Hepatocyte (in vitro differentiated cells): Measurements from ENCODE around the gene ARHGAP12. TPM values are rescaled to one million over a fixed set of nuclear protein-coding genes. Genes with fewer than 3 reads are reported as not detected.

ENCODE experiments used
- DNase-seq: peaks from one replicate; pipeline ENCODE4 v3.0.0-alpha.2; 2016; ENCODE audit warnings: low spot score
- H2AFZ ChIP-seq: fragments of 200-600 bp; sonication (generic); 2 replicates; pipeline ENCODE4 v1.6.0; 2016; ENCODE audit warnings: antibody characterized with exemption, mild to moderate bottlenecking
- H3K27ac ChIP-seq: fragments of 200-600 bp; sonication (generic); 2 replicates; pipeline ENCODE4 v1.5.1; 2016; ENCODE audit warnings: mild to moderate bottlenecking
- H3K27me3 ChIP-seq: fragments of 200-600 bp; sonication (generic); 2 replicates; pipeline ENCODE4 v1.6.1; 2016
- H3K36me3 ChIP-seq: fragments of 200-600 bp; sonication (generic); replicated peaks from 2 replicates; pipeline ENCODE4 v1.5.1; 2016; ENCODE audit warnings: low read depth; ENCODE audit not compliant: insufficient read depth
- H3K4me1 ChIP-seq: fragments of 200-600 bp; sonication (generic); 2 replicates; pipeline ENCODE4 v1.5.1; 2016; ENCODE audit warnings: mild to moderate bottlenecking, moderate library complexity; ENCODE audit not compliant: insufficient read depth
- H3K4me2 ChIP-seq: fragments of 200-600 bp; sonication (generic); 2 replicates; pipeline ENCODE4 v1.6.0; 2016
- H3K4me3 ChIP-seq: fragments of 200-600 bp; sonication (generic); 2 replicates; pipeline ENCODE4 v1.5.1; 2016; ENCODE audit warnings: mild to moderate bottlenecking
- H3K79me2 ChIP-seq: fragments of 200-600 bp; sonication (generic); 2 replicates; pipeline ENCODE4 v1.6.0; 2017; ENCODE audit warnings: mild to moderate bottlenecking
- H3K9me2 ChIP-seq: fragments of 200-600 bp; sonication (generic); replicated peaks from 2 replicates; pipeline ENCODE4 v1.6.0; 2017; ENCODE audit warnings: mild to moderate bottlenecking; ENCODE audit not compliant: insufficient read depth
- H3K9me3 ChIP-seq: fragments of 200-600 bp; sonication (generic); 2 replicates; pipeline ENCODE4 v1.5.1; 2016; ENCODE audit warnings: low read depth, mild to moderate bottlenecking
- H4K20me1 ChIP-seq: fragments of 200-600 bp; sonication (generic); 2 replicates; pipeline ENCODE4 v1.6.0; 2016; ENCODE audit warnings: mild to moderate bottlenecking; ENCODE audit not compliant: insufficient read depth, poor library complexity, severe bottlenecking
- CTCF ChIP-seq: fragments of 200-600 bp; sonication (generic); IDR thresholded peaks from 2 replicates; pipeline ENCODE4 v1.5.1; 2016; ENCODE audit warnings: antibody characterized with exemption, mild to moderate bottlenecking; ENCODE audit not compliant: poor library complexity
- EZH2 ChIP-seq: fragments of 200-600 bp; sonication (generic); IDR thresholded peaks from 2 replicates; pipeline ENCODE4 v1.6.1; 2016; ENCODE audit warnings: antibody characterized with exemption, mild to moderate bottlenecking, borderline replicate concordance
- EZH2phosphoT487 ChIP-seq: fragments of 200-600 bp; sonication (generic); IDR thresholded peaks from one replicate; pipeline ENCODE4 v1.6.1; 2018; ENCODE audit warnings: antibody characterized with exemption, mild to moderate bottlenecking, low read depth, moderate library complexity; ENCODE audit not compliant: unreplicated experiment, severe bottlenecking
- WGBS: methylation state at CpG from one replicate; pipeline ENCODE4 v1.1.6; 2016; ENCODE audit warnings: low lambda C conversion rate; ENCODE audit errors: missing lambda C conversion rate; 5-methylcytosine and 5-hydroxymethylcytosine counted together
- polyA plus RNA-seq: library from polyadenylated mRNA; unstranded; fragments of >200 nt; fragmentation: Nextera tagmentation; extraction: Ambion mirVana; gene quantifications from 2 replicates; pipeline ENCODE4 v1.2.1, GENCODE V29; 2016
- total RNA-seq: library from RNA; depleted of rRNA; stranded (reverse); fragments of >200 nt; gene quantifications from 2 replicates; pipeline ENCODE4 v1.2.3, GENCODE V29; 2014

ARHGAP12 gene
- total and polyA plus RNA-seq, 2 experiments from 2014 or later: 16.4 to 55.6 TPM

- Histone ChIP-seq H3K4me2 (peak overlapping the region; percentile 15), H3K79me2 (no peaks in the 10 kb centered on the region), H4K20me1 (no peaks in the 10 kb centered on the region), H3K4me1 (peaks cover 15% of the 10 kb centered on the region), H3K9me3 (no peaks in the 10 kb centered on the region), H3K27me3 (no peaks in the 10 kb centered on the region), H3K36me3 (no peaks in the 10 kb centered on the region), H3K27ac (peak overlapping the region; percentile 78), H3K4me3 (no peak overlapping the region), H2AFZ (no peak overlapping the region), H3K9me2 (no peaks in the 10 kb centered on the region)
- DNase-seq: peak; percentile 83
- TF ChIP-seq EZH2: no peak
- no peak for TF ChIP-seq EZH2phosphoT487
- no peak for TF ChIP-seq CTCF
- 46% methylated on average over 7 of the region's 7 CpGs for WGBS
Observed at GRCh38 chr10:31940839-31941653, 12.4 kb upstream of the ARHGAP12 start.

- Histone ChIP-seq H3K4me2 (peak overlapping the region; percentile 15), H3K27ac (peak overlapping the region; percentile 71)
Observed at GRCh38 chr10:31939797-31940708, 11.4 kb upstream of the ARHGAP12 start.

DNA sequence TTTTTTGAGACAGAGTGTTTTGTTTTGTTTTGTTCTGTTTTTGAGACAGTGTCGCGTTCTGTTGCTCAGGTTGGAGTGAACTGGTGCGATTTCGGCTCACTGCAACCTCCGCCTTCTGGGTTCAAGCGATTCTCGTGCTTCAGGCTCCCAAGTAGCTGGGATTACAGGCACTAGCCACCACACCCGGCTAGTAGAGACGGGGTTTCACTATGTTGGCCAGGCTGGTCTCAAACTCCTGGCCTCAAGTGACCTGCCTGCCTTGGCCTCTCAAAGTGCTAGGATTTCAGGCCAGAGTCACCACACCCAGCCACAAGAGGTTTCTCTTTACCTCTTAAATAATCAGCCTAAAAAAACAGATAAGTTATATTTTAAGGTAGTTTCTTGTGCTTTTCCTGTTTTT, 8.7 kb upstream of the ARHGAP12 start:
- Histone ChIP-seq H4K20me1 (no peaks in the 10 kb centered on the region), H3K9me3 (no peaks in the 10 kb centered on the region), H2AFZ (peak overlapping the region; percentile 23), H3K4me2 (peak overlapping the region; percentile 29), H3K9me2 (no peaks in the 10 kb centered on the region), H3K36me3 (no peaks in the 10 kb centered on the region), H3K27ac (peak overlapping the region; percentile 39), H3K4me1 (peaks cover 8% of the 10 kb centered on the region), H3K79me2 (peaks cover 4% of the 10 kb centered on the region), H3K27me3 (no peaks in the 10 kb centered on the region), H3K4me3 (no peak overlapping the region)
- TF ChIP-seq EZH2 (no peak), CTCF (no peak), EZH2phosphoT487 (no peak)
- 96% methylated on average over 9 of the region's 9 CpGs for WGBS
- no peak for DNase-seq

More at GRCh38 chr10:31939797-31940708, 11.4 kb upstream of the ARHGAP12 start:
- H3K36me3 ChIP-seq: no peaks in the 10 kb centered on the region
- no peak for TF ChIP-seq CTCF
- no peak for TF ChIP-seq EZH2phosphoT487
- no peak for TF ChIP-seq EZH2
- WGBS: 79% methylated on average over 4 of the region's 4 CpGs
- no peaks in the 10 kb centered on the region for H3K27me3 ChIP-seq
- no peaks in the 10 kb centered on the region for H3K9me2 ChIP-seq
- no peak overlapping the region for H3K4me3 ChIP-seq
- H3K79me2 ChIP-seq: no peaks in the 10 kb centered on the region
- H3K4me1 ChIP-seq: peaks cover 13% of the 10 kb centered on the region
- no peak for DNase-seq
- no peak overlapping the region for H2AFZ ChIP-seq
- no peaks in the 10 kb centered on the region for H3K9me3 ChIP-seq
- H4K20me1 ChIP-seq: no peaks in the 10 kb centered on the region
